ENCODE data around the gene CHI3L2.

CHI3L2 gene

GRCh38 chr1:111227434-111227833 lies at the start of gene CHI3L2:
TSS of gene CHI3L2 (plus strand) at chr1:111227713. CDS start at chr1:111227730, 17 bp downstream.
- no peak for DNase-seq

GRCh38 chr1:111179968-111180533 lies 47.5 kb upstream of the CHI3L2 start:
- no peak for DNase-seq

GRCh38 chr1:111182052-111182451 lies 45.5 kb upstream of the CHI3L2 start:
- no peak for DNase-seq

GRCh38 chr1:111183308-111184069 lies 44.0 kb upstream of the CHI3L2 start:
- no peak for DNase-seq

GRCh38 chr1:111184663-111185062 lies 42.9 kb upstream of the CHI3L2 start:
- DNase-seq = no peak

- no peak for DNase-seq
Measured at GRCh38 chr1:111190931-111191451, 36.5 kb upstream of the CHI3L2 start.

GRCh38 chr1:111191496-111191895 lies 36.0 kb upstream of the CHI3L2 start:
- DNase-seq = no peak

- no peak for DNase-seq
Measured at GRCh38 chr1:111192074-111192473, 35.4 kb upstream of the CHI3L2 start.

GRCh38 chr1:111192658-111193519 lies 34.6 kb upstream of the CHI3L2 start:
- DNase-seq = no peak

- DNase-seq = no peak
Measured at GRCh38 chr1:111193712-111194480, 33.6 kb upstream of the CHI3L2 start.

GRCh38 chr1:111195002-111195684 lies 32.4 kb upstream of the CHI3L2 start:
- DNase-seq = no peak

- no peak for DNase-seq
Measured at GRCh38 chr1:111196213-111196612, 31.3 kb upstream of the CHI3L2 start.

GRCh38 chr1:111197598-111198284 lies 29.8 kb upstream of the CHI3L2 start:
- DNase-seq = no peak

- no peak for DNase-seq
Measured at GRCh38 chr1:111198836-111199235, 28.7 kb upstream of the CHI3L2 start.

- no peak for DNase-seq
Measured at GRCh38 chr1:111199329-111199728, 28.2 kb upstream of the CHI3L2 start.

- DNase-seq = no peak
Measured at GRCh38 chr1:111199881-111200801, 27.4 kb upstream of the CHI3L2 start, which contains the start of gene DENND2D. TSS of gene DENND2D (minus strand) at chr1:111200646. CDS start at chr1:111200459, 187 bp downstream.

- DNase-seq = no peak
Measured at GRCh38 chr1:111200802-111201161, 26.7 kb upstream of the CHI3L2 start.

- no peak for DNase-seq
Measured at GRCh38 chr1:111201275-111202090, 26.0 kb upstream of the CHI3L2 start.

GRCh38 chr1:111202366-111202706 lies 25.2 kb upstream of the CHI3L2 start:
- DNase-seq = no peak
